C4-2B (cell line): ENCODE results near the gene NAV2.

Experiments
- H3K27ac ChIP-seq: fragments of 450-650 bp; 2 replicates; pipeline ENCODE4 v1.5.1; 2017
- ZFX ChIP-seq: fragments of 450-650 bp; IDR thresholded peaks from 2 replicates; pipeline ENCODE4 v1.6.1; 2017
- TF ChIP-seq, protein P1 (sequence below): fragments of 450-650 bp; conservative IDR thresholded peaks from 2 replicates; pipeline ENCODE4 v1.5.1; 2017; ENCODE audit warnings: mild to moderate bottlenecking

NAV2 gene

DNA sequence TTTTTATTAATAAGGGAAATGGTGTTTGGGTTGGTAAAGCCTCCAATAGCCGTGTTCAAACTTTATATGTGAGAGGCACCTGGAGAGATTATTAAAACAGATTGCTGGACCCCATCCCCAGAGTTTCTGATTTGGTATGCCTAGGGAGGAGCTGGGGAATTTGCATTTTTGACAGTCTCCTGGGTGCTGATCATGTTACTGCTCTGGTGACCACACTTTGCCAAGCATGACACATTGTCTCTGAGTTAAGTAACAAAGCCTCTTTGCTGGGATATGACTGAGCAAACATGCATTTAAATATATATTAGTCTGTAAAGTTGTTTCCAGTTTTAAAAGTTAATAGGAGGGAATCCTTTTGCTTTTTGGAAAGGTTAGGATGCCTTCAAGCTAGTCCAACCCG lies 140.4 kb downstream of the NAV2 start:
- H3K27ac ChIP-seq, result no peak overlapping the region
- TF ChIP-seq, protein P1, sequence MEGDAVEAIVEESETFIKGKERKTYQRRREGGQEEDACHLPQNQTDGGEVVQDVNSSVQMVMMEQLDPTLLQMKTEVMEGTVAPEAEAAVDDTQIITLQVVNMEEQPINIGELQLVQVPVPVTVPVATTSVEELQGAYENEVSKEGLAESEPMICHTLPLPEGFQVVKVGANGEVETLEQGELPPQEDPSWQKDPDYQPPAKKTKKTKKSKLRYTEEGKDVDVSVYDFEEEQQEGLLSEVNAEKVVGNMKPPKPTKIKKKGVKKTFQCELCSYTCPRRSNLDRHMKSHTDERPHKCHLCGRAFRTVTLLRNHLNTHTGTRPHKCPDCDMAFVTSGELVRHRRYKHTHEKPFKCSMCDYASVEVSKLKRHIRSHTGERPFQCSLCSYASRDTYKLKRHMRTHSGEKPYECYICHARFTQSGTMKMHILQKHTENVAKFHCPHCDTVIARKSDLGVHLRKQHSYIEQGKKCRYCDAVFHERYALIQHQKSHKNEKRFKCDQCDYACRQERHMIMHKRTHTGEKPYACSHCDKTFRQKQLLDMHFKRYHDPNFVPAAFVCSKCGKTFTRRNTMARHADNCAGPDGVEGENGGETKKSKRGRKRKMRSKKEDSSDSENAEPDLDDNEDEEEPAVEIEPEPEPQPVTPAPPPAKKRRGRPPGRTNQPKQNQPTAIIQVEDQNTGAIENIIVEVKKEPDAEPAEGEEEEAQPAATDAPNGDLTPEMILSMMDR, result no peak
- no peak for TF ChIP-seq ZFX

DNA sequence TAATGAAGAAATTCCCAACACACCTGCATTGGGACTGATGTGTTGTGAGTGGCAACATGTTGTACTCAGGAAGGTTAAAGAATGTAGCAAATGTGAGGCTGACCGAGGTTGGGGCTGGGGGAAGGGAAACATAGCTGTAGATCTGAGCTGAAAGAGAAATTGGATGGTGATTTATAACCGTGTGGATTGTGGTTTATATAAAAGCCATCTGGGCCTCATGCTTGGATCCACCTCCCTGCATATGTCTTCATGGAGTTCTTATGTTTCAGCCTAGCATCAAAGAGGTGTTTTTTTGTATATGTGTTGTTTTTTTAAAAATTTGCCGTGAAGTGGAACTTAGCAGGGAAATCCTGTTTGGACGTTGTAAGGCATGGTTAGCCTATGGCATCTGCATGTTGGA lies 141.3 kb downstream of the NAV2 start:
- H3K27ac ChIP-seq, result no peak overlapping the region
- TF ChIP-seq, protein P1, result no peak
- no peak for TF ChIP-seq ZFX

DNA sequence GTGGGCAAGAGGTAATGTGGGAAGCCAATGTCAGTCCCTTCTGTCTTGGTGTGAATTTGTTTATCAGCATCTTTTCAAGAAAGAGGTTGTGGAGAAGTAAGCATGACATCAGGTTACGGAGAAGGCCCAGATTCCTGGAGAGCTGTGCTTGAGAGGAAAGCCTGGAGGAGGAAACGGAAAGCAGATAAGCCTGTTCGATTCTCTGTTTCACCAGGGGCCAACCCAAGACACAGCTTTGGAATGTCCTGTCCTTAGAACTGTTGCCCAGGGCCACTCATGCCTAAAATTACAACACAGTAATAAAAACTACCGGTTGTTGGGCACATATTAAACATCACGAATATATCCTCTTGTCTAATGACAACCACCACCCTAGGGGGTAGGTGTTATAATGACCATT lies 148.5 kb downstream of the NAV2 start:
- no peak overlapping the region for H3K27ac ChIP-seq
- no peak for TF ChIP-seq ZFX
- TF ChIP-seq, protein P1, result no peak

DNA sequence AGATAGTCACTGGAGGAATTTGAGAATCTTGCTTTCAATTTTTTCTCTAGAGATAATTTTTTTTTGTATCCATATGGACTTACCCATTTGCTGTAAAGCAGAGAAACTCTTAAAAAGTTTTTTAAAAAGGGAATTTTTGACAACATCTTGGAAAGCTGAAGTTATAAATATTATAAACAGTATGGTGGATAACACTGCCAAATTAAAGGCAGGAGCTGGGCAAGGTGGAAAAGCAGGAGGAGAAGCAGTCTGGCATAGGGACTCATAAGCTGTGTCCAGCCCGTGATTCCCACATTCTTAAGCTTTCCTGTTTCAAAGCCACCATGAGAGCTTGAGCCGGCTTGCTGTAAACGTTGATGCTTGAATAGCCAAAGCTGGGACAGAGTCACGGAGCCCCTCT lies 149.5 kb downstream of the NAV2 start:
- no peak overlapping the region for H3K27ac ChIP-seq

DNA sequence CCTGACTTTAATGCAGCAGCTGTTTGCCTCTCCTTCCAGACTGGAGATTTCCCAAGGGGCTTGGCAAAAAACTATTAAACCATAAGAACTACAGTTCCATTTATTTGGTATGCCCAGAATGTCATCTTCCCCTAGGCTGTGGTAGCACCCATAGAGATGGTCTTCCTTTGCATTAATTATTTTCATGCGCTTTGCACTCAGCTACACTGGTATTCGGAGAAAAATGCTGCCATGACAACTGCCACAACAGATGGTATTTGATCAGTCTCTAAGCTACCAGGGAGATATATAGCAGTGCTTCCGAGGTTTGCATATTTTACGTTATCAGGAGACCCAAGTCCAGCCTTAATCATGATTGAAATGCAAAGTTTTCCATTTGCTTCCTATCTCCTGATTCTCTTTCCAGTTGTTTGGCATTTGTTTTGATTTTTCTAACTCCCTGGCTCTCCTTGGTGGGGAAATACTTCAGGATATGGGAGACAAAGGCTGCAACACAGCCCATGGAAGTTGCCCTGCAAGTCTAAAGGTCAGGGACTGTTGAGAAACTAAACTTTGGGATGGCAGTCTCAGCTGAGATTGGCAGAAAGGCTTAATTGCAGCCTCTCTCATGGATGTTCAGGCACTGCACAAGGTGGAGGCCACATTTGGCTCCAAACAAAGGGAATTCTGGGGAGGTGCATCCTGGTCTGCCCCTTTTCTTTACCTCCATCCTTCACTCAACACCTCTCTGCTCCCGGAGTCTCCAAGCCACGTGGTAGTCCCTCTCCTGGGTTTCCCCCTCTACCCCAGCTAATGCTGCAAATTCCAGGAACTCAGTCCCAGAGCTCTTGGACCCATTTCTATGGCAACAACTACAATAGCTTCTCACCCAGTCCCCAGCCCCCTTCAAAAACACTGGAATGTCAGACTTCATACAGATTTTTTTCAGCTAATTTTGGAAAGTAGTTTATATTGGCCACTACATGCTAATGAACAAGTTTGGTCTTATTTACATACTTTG lies 151.8 kb downstream of the NAV2 start:
- no peak overlapping the region for H3K27ac ChIP-seq
- no peak for TF ChIP-seq ZFX

More for the DNA sequence above, 149.5 kb downstream of the NAV2 start:
- TF ChIP-seq ZFX, result no peak
- TF ChIP-seq, protein P1, result no peak

DNA sequence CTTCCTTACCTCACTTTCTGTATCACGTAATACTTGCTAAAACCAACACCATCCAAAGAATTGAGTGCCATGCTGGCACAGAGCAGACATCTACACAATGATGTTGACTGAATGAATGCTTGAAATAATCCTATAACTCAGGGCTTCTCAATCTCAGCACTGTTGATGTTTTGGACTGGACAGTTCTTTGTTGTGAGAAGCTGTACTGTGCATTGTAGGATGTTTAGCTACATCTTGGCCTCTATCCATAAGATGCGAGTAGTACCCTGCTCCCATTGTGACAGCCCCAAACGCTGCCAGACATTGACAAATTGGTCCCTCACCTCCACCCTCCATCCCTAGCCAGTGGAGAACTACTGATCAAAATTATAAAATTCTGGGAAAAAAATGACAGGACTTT lies 153.4 kb downstream of the NAV2 start:
- no peak overlapping the region for H3K27ac ChIP-seq
- TF ChIP-seq, protein P1, result no peak
- no peak for TF ChIP-seq ZFX

DNA sequence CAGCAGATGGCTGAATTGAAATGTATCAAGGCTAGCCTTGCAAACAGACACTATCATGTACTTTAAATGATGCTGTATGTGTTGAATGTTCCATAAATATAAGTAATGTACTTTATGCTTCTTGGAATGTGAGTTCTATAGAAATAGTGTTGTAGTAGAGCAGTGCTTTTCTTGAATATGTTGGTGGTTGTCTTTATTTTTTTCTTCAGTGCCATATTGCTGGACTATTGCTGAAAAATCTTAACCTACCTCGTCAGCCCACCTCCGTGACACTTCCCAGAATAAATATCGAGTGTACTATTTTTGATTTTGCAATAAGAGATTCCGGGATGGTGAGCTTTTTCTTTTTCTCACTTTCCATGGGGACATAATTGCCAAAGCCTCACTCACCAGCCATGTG lies 153.9 kb downstream of the NAV2 start:
- TF ChIP-seq, protein P1, result no peak
- no peak for TF ChIP-seq ZFX
- no peak overlapping the region for H3K27ac ChIP-seq

DNA sequence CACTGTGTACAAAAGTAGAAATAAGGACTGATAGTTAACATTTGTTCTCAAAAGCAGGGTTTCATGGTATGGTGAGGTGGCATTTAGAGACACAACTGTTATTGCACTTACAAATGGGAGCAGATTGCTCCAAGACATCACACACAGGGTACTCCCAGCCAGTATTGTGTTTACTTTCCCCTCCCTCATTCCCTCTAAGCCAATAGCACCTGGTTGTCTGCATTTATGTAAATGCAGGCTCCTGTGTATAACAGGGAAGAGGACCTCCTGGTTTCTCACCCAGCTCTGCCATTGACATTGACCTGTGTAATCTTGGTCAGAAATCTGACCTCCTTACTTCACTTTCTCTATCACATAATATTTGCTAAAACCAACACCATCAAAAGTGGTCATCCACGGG lies 154.4 kb downstream of the NAV2 start:
- no peak overlapping the region for H3K27ac ChIP-seq
- TF ChIP-seq ZFX, result no peak
- TF ChIP-seq, protein P1, result no peak
